Measurements from ENCODE around the gene CROCC2.

The CROCC2 gene

GRCh38 chr2:240919786-240920782 lies 13.9 kb downstream of the CROCC2 start:
- DNase-seq (ENCODE audit: extremely low spot score) = no peak
- CTCF ChIA-PET = no interaction called here
- POLR2A ChIA-PET = no interaction called here
- no peak for TF ChIP-seq SP1 (IDR thresholded peaks at IDR 0.05)
- TF ChIP-seq LEF1 (IDR thresholded peaks at IDR 0.05; ENCODE audit: borderline replicate concordance) = no peak
- TF ChIP-seq ARNT (IDR thresholded peaks at IDR 0.05) = no peak
- no peak for TF ChIP-seq FOXA1 (IDR thresholded peaks at IDR 0.05)
- TF ChIP-seq TARDBP (IDR thresholded peaks at IDR 0.05) = no peak
- TF ChIP-seq NFRKB (IDR thresholded peaks at IDR 0.05) = no peak
- TF ChIP-seq BHLHE40 (IDR thresholded peaks at IDR 0.05; ENCODE audit: borderline replicate concordance) = no peak
- no peak for TF ChIP-seq FOXK2 (IDR thresholded peaks at IDR 0.05)
- TF ChIP-seq FOXM1 (IDR thresholded peaks at IDR 0.05; ENCODE audit: borderline replicate concordance) = no peak
- TF ChIP-seq PKNOX1 (IDR thresholded peaks at IDR 0.05) = no peak
- no peak for TF ChIP-seq ZNF384 (IDR thresholded peaks at IDR 0.05)
- no peak for TF ChIP-seq HDGF (IDR thresholded peaks at IDR 0.05; ENCODE audit: borderline replicate concordance)
- TF ChIP-seq CTBP1 (IDR thresholded peaks at IDR 0.05; ENCODE audit: borderline replicate concordance) = no peak
- no peak for TF ChIP-seq SUZ12 (IDR thresholded peaks at IDR 0.05)

GRCh38 chr2:240920783-240921231 lies 14.7 kb downstream of the CROCC2 start:
- TF ChIP-seq ZNF384 (IDR thresholded peaks at IDR 0.05) (no peak), NFRKB (IDR thresholded peaks at IDR 0.05) (no peak), CTBP1 (IDR thresholded peaks at IDR 0.05; ENCODE audit: borderline replicate concordance) (no peak), PKNOX1 (IDR thresholded peaks at IDR 0.05) (no peak), ARNT (IDR thresholded peaks at IDR 0.05) (no peak), ELF4 (IDR thresholded peaks at IDR 0.05) (no peak), TARDBP (IDR thresholded peaks at IDR 0.05) (no peak), LEF1 (IDR thresholded peaks at IDR 0.05; ENCODE audit: borderline replicate concordance) (no peak), SUZ12 (IDR thresholded peaks at IDR 0.05) (no peak), FOXM1 (IDR thresholded peaks at IDR 0.05; ENCODE audit: borderline replicate concordance) (no peak), FOXA1 (IDR thresholded peaks at IDR 0.05) (no peak), L3MBTL2 (conservative IDR thresholded peaks at IDR 0.05) (no peak), SP1 (IDR thresholded peaks at IDR 0.05) (no peak), FOXK2 (IDR thresholded peaks at IDR 0.05) (no peak), BHLHE40 (IDR thresholded peaks at IDR 0.05; ENCODE audit: borderline replicate concordance) (no peak), HDGF (IDR thresholded peaks at IDR 0.05; ENCODE audit: borderline replicate concordance) (no peak)
- ChIA-PET CTCF (no interaction called here), POLR2A (no interaction called here)
- no peak for DNase-seq (ENCODE audit: extremely low spot score)

GRCh38 chr2:240921311-240921994 lies 15.3 kb downstream of the CROCC2 start:
- no peak for DNase-seq (ENCODE audit: extremely low spot score)
- ChIA-PET CTCF (no interaction called here), POLR2A (no interaction called here)
- TF ChIP-seq NFRKB (IDR thresholded peaks at IDR 0.05) (no peak), TARDBP (IDR thresholded peaks at IDR 0.05) (no peak), CTBP1 (IDR thresholded peaks at IDR 0.05; ENCODE audit: borderline replicate concordance) (no peak), FOXM1 (IDR thresholded peaks at IDR 0.05; ENCODE audit: borderline replicate concordance) (no peak), LEF1 (IDR thresholded peaks at IDR 0.05; ENCODE audit: borderline replicate concordance) (no peak), PKNOX1 (IDR thresholded peaks at IDR 0.05) (no peak), BHLHE40 (IDR thresholded peaks at IDR 0.05; ENCODE audit: borderline replicate concordance) (no peak), ARNT (IDR thresholded peaks at IDR 0.05) (no peak), ZNF384 (IDR thresholded peaks at IDR 0.05) (no peak), FOXK2 (IDR thresholded peaks at IDR 0.05) (no peak), HDGF (IDR thresholded peaks at IDR 0.05; ENCODE audit: borderline replicate concordance) (no peak), FOXA1 (IDR thresholded peaks at IDR 0.05) (no peak), SP1 (IDR thresholded peaks at IDR 0.05) (no peak), ELF4 (IDR thresholded peaks at IDR 0.05) (no peak), L3MBTL2 (conservative IDR thresholded peaks at IDR 0.05) (no peak), SUZ12 (IDR thresholded peaks at IDR 0.05) (no peak)

DNA sequence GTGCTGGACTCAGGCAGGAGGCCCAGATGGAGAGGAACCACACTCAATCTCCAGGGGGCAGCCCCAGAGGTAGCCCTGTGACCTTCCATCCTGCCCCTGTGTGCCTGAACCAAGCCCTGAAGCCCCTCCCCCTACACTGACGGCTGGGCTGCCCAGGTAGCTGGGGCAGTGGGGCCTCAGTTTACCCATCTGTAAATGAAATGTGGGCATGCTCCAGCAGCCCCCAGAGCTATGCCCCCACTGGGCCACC lies 15.8 kb downstream of the CROCC2 start:
- POLR2A ChIA-PET = no interaction called here
- CTCF ChIA-PET = no interaction called here
- DNase-seq (ENCODE audit: extremely low spot score) = no peak
- TF ChIP-seq BHLHE40 (IDR thresholded peaks at IDR 0.05; ENCODE audit: borderline replicate concordance) (no peak), ARNT (IDR thresholded peaks at IDR 0.05) (no peak), FOXA1 (IDR thresholded peaks at IDR 0.05) (no peak), CTBP1 (IDR thresholded peaks at IDR 0.05; ENCODE audit: borderline replicate concordance) (no peak), PKNOX1 (IDR thresholded peaks at IDR 0.05) (no peak), ZNF384 (IDR thresholded peaks at IDR 0.05) (no peak), LEF1 (IDR thresholded peaks at IDR 0.05; ENCODE audit: borderline replicate concordance) (no peak), ELF4 (IDR thresholded peaks at IDR 0.05) (no peak), FOXK2 (IDR thresholded peaks at IDR 0.05) (no peak), TARDBP (IDR thresholded peaks at IDR 0.05) (no peak), NFRKB (IDR thresholded peaks at IDR 0.05) (no peak), HDGF (IDR thresholded peaks at IDR 0.05; ENCODE audit: borderline replicate concordance) (no peak), SP1 (IDR thresholded peaks at IDR 0.05) (no peak), L3MBTL2 (conservative IDR thresholded peaks at IDR 0.05) (no peak), FOXM1 (IDR thresholded peaks at IDR 0.05; ENCODE audit: borderline replicate concordance) (no peak), SUZ12 (IDR thresholded peaks at IDR 0.05) (no peak)
